Measurements from ENCODE around the gene ARID3A. TPM values are rescaled to one million over a fixed set of nuclear protein-coding genes. Genes with fewer than 3 reads are reported as not detected.
A peak's percentile ranks its signal among the peaks of the same experiment; 100 is the strongest.

The ARID3A gene
- total and polyA plus RNA-seq, 2 of the 13 experiments (the other 11 are each of a cell fraction or from before 2014, with no cell fraction given): 71.3 to 77.9 TPM

DNA sequence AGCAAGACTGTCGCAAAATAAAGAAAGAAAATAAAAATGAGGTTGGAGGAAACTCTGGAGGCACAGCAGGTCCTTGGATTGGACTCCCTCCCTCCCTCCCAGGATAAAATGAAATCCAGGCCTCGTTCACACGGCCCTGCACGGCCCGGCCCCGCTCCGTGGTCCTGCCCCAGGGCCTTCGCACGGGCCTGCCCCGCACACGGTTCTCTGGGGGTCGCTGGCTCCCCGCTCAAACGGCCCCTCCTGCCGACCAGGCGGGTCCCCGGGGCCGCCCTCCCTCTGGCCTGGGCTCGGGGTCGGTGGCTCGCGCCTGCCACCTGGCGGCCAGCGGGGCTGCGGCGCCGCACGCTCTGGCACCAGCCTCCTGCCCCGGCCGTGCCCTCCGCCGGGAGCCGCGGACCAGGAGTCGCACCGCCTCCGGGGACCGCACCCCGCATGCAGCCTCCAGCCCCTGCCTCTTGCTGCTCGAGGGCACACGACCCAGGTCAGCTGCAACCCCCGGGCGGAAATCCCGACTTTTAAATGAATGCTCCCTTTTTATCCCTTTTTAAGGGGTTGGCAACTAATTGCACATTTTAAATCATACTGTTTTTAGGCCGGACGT lies 56.8 kb downstream of the ARID3A start (continued):
- TF ChIP-seq, protein P1, sequence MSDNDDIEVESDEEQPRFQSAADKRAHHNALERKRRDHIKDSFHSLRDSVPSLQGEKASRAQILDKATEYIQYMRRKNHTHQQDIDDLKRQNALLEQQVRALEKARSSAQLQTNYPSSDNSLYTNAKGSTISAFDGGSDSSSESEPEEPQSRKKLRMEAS (IDR thresholded peaks at IDR 0.05): peak; percentile 89
- TF ChIP-seq YEATS4 (CRISPR knock-in tag; IDR thresholded peaks at IDR 0.05; ENCODE audit: borderline replicate concordance): no peak
- no peak for TF ChIP-seq ZNF30 (CRISPR knock-in tag; IDR thresholded peaks at IDR 0.05)
- TF ChIP-seq, protein P2, sequence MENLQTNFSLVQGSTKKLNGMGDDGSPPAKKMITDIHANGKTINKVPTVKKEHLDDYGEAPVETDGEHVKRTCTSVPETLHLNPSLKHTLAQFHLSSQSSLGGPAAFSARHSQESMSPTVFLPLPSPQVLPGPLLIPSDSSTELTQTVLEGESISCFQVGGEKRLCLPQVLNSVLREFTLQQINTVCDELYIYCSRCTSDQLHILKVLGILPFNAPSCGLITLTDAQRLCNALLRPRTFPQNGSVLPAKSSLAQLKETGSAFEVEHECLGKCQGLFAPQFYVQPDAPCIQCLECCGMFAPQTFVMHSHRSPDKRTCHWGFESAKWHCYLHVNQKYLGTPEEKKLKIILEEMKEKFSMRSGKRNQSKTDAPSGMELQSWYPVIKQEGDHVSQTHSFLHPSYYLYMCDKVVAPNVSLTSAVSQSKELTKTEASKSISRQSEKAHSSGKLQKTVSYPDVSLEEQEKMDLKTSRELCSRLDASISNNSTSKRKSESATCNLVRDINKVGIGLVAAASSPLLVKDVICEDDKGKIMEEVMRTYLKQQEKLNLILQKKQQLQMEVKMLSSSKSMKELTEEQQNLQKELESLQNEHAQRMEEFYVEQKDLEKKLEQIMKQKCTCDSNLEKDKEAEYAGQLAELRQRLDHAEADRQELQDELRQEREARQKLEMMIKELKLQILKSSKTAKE (CRISPR knock-in tag; IDR thresholded peaks at IDR 0.05; ENCODE audit: borderline replicate concordance): no peak
- no peak for TF ChIP-seq ZFP37 (CRISPR knock-in tag; IDR thresholded peaks at IDR 0.05; ENCODE audit: borderline replicate concordance)
- TF ChIP-seq ZNF234 (CRISPR knock-in tag; conservative IDR thresholded peaks at IDR 0.05): no peak
- TF ChIP-seq KDM1A (CRISPR knock-in tag; IDR thresholded peaks at IDR 0.05): no peak
- TF ChIP-seq GATA4 (IDR thresholded peaks at IDR 0.05; ENCODE audit: borderline replicate concordance, low read depth): no peak
- TF ChIP-seq MED1 (CRISPR knock-in tag; IDR thresholded peaks at IDR 0.05): peak; percentile 66
- peak; percentile 97 for TF ChIP-seq STAG1 (CRISPR knock-in tag; IDR thresholded peaks at IDR 0.05)
- no peak for TF ChIP-seq ZNF143 (CRISPR knock-in tag; IDR thresholded peaks at IDR 0.05)
- TF ChIP-seq, protein P3, sequence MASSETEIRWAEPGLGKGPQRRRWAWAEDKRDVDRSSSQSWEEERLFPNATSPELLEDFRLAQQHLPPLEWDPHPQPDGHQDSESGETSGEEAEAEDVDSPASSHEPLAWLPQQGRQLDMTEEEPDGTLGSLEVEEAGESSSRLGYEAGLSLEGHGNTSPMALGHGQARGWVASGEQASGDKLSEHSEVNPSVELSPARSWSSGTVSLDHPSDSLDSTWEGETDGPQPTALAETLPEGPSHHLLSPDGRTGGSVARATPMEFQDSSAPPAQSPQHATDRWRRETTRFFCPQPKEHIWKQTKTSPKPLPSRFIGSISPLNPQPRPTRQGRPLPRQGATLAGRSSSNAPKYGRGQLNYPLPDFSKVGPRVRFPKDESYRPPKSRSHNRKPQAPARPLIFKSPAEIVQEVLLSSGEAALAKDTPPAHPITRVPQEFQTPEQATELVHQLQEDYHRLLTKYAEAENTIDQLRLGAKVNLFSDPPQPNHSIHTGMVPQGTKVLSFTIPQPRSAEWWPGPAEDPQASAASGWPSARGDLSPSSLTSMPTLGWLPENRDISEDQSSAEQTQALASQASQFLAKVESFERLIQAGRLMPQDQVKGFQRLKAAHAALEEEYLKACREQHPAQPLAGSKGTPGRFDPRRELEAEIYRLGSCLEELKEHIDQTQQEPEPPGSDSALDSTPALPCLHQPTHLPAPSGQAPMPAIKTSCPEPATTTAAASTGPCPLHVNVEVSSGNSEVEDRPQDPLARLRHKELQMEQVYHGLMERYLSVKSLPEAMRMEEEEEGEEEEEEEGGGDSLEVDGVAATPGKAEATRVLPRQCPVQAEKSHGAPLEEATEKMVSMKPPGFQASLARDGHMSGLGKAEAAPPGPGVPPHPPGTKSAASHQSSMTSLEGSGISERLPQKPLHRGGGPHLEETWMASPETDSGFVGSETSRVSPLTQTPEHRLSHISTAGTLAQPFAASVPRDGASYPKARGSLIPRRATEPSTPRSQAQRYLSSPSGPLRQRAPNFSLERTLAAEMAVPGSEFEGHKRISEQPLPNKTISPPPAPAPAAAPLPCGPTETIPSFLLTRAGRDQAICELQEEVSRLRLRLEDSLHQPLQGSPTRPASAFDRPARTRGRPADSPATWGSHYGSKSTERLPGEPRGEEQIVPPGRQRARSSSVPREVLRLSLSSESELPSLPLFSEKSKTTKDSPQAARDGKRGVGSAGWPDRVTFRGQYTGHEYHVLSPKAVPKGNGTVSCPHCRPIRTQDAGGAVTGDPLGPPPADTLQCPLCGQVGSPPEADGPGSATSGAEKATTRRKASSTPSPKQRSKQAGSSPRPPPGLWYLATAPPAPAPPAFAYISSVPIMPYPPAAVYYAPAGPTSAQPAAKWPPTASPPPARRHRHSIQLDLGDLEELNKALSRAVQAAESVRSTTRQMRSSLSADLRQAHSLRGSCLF (CRISPR knock-in tag; IDR thresholded peaks at IDR 0.05; ENCODE audit: borderline replicate concordance): no peak
- no peak for TF ChIP-seq MED8 (CRISPR knock-in tag; IDR thresholded peaks at IDR 0.05; ENCODE audit: insufficient replicate concordance)
- TF ChIP-seq, protein P4, sequence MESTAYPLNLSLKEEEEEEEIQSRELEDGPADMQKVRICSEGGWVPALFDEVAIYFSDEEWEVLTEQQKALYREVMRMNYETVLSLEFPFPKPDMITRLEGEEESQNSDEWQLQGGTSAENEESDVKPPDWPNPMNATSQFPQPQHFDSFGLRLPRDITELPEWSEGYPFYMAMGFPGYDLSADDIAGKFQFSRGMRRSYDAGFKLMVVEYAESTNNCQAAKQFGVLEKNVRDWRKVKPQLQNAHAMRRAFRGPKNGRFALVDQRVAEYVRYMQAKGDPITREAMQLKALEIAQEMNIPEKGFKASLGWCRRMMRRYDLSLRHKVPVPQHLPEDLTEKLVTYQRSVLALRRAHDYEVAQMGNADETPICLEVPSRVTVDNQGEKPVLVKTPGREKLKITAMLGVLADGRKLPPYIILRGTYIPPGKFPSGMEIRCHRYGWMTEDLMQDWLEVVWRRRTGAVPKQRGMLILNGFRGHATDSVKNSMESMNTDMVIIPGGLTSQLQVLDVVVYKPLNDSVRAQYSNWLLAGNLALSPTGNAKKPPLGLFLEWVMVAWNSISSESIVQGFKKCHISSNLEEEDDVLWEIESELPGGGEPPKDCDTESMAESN (CRISPR knock-in tag; conservative IDR thresholded peaks at IDR 0.05): peak; percentile 45; the same call in 1 of the 2 replicates
- TF ChIP-seq, protein P5, sequence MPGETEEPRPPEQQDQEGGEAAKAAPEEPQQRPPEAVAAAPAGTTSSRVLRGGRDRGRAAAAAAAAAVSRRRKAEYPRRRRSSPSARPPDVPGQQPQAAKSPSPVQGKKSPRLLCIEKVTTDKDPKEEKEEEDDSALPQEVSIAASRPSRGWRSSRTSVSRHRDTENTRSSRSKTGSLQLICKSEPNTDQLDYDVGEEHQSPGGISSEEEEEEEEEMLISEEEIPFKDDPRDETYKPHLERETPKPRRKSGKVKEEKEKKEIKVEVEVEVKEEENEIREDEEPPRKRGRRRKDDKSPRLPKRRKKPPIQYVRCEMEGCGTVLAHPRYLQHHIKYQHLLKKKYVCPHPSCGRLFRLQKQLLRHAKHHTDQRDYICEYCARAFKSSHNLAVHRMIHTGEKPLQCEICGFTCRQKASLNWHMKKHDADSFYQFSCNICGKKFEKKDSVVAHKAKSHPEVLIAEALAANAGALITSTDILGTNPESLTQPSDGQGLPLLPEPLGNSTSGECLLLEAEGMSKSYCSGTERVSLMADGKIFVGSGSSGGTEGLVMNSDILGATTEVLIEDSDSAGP (CRISPR knock-in tag; IDR thresholded peaks at IDR 0.05; ENCODE audit: borderline replicate concordance): peak; percentile 79
- TF ChIP-seq RFXAP (CRISPR knock-in tag; IDR thresholded peaks at IDR 0.05; ENCODE audit: borderline replicate concordance): no peak

Data from HepG2 (cell line).